IMR-90 (cell line): ENCODE data around the gene PYCR2. TPM values are rescaled to one million over a fixed set of nuclear protein-coding genes. Genes with fewer than 3 reads are reported as not detected.

Source experiments
- ATAC-seq: fragments of 200-7000 bp; cut with Tn5 transposase; 2 replicates; pipeline ENCODE4 v1.9.1; 2020; ENCODE audit warnings: low read depth, mild to moderate bottlenecking, moderate library complexity
- BruUV-seq: library from RNA; stranded (reverse); fragments of 400-500 nt; replicated peaks from 2 replicates; lab custom pipeline; 2021; lab: Mats Ljungman, UMichigan
- CTCF ChIA-PET: fragments of 300-600 bp; formaldehyde crosslinking; extraction: SDS; loops from one replicate; lab custom pipeline; 2021; ENCODE audit warnings: antibody characterized with exemption; lab: Yijun Ruan, JAX
- POLR2A ChIA-PET: fragments of 300-600 bp; sonication (Branson Sonifier 250); formaldehyde crosslinking; loops from one replicate; lab custom pipeline; 2022; ENCODE audit warnings: antibody characterized with exemption; ENCODE audit not compliant: unreplicated experiment; lab: Charles Lee
- DNase-seq: peaks from one replicate; pipeline ENCODE4 v3.0.0; 2013
- H2AFZ ChIP-seq: replicated peaks from 2 replicates; pipeline ENCODE3; 2013; ENCODE audit warnings: low read length, mild to moderate bottlenecking; ENCODE audit not compliant: poor library complexity
- H2AK5ac ChIP-seq: 2 replicates; pipeline ENCODE4 v1.6.1; 2013; ENCODE audit warnings: low read depth, low read length, inconsistent platforms
- H2AK9ac ChIP-seq: replicated peaks from 2 replicates; pipeline ENCODE3; 2013; ENCODE audit warnings: mild to moderate bottlenecking, low read depth, low read length, moderate library complexity; ENCODE audit not compliant: poor library complexity
- H2BK120ac ChIP-seq: 2 replicates; pipeline ENCODE4 v1.6.1; 2013; ENCODE audit warnings: low read depth, low read length, inconsistent platforms
- H2BK15ac ChIP-seq: 3 replicates; pipeline ENCODE4 v1.6.1; 2013; ENCODE audit warnings: low read depth, low read length, inconsistent platforms
- H2BK20ac ChIP-seq: 2 replicates; pipeline ENCODE4 v1.6.1; 2013; ENCODE audit warnings: low read depth, mild to moderate bottlenecking, inconsistent platforms, low read length, moderate library complexity
- H2BK5ac ChIP-seq: 2 replicates; pipeline ENCODE4 v1.6.1; 2013; ENCODE audit warnings: mild to moderate bottlenecking, low read depth, low read length, inconsistent platforms; ENCODE audit not compliant: poor library complexity, severe bottlenecking
- H3K14ac ChIP-seq: replicated peaks from 2 replicates; pipeline ENCODE4 v1.6.1; 2013; ENCODE audit warnings: low read depth, low read length, inconsistent platforms
- H3K18ac ChIP-seq: 2 replicates; pipeline ENCODE4 v1.6.1; 2013; ENCODE audit warnings: low read depth, low read length, control low read depth
- H3K23ac ChIP-seq: 2 replicates; pipeline ENCODE4 v1.6.1; 2013; ENCODE audit warnings: low read depth, low read length, inconsistent platforms
- H3K27ac ChIP-seq: 2 replicates; pipeline ENCODE4 v1.5.1; 2013; ENCODE audit warnings: mild to moderate bottlenecking, control low read depth, low read length; ENCODE audit not compliant: insufficient read depth
- H3K27me3 ChIP-seq: 2 replicates; pipeline ENCODE4 v1.6.1; 2013; ENCODE audit warnings: low read length; ENCODE audit not compliant: control insufficient read depth, insufficient read depth
- H3K36me3 ChIP-seq: 2 replicates; pipeline ENCODE4 v1.6.1; 2013; ENCODE audit warnings: low read length, mixed read lengths; ENCODE audit not compliant: control insufficient read depth, insufficient read depth
- H3K4ac ChIP-seq: 2 replicates; pipeline ENCODE4 v1.6.1; 2013; ENCODE audit warnings: low read depth, low read length, inconsistent platforms
- H3K4me1 ChIP-seq: 2 replicates; pipeline ENCODE4 v1.6.1; 2013; ENCODE audit warnings: low read length, mixed read lengths; ENCODE audit not compliant: control insufficient read depth, insufficient read depth
- H3K4me2 ChIP-seq: 2 replicates; pipeline ENCODE4 v1.6.1; 2013; ENCODE audit warnings: low read depth, mild to moderate bottlenecking, control low read depth, low read length, moderate library complexity
- H3K4me3 ChIP-seq: 2 replicates; pipeline ENCODE4 v1.5.1; 2013; ENCODE audit warnings: low read depth, mild to moderate bottlenecking, control low read depth, low read length, moderate library complexity; ENCODE audit not compliant: insufficient read depth
- H3K56ac ChIP-seq: 2 replicates; pipeline ENCODE4 v1.6.1; 2013; ENCODE audit warnings: low read length, inconsistent platforms; ENCODE audit not compliant: insufficient read depth; ENCODE audit errors: extremely low read depth
- H3K79me1 ChIP-seq, 2 experiments: 2 replicates each; pipeline ENCODE4 v1.6.1; 2013; ENCODE audit warnings: low read length in 2 of 2, inconsistent platforms in 1 of 2, low read depth in 1 of 2
- H3K9ac ChIP-seq: 2 replicates; pipeline ENCODE4 v1.6.1; 2013; ENCODE audit warnings: low read depth, low read length, control low read depth
- H3K9me1 ChIP-seq: 2 replicates; pipeline ENCODE4 v1.6.1; 2013; ENCODE audit warnings: low read length, inconsistent platforms; ENCODE audit not compliant: insufficient read depth
- H3K9me3 ChIP-seq: 2 replicates; pipeline ENCODE4 v1.6.1; 2013; ENCODE audit warnings: low read length; ENCODE audit not compliant: control insufficient read depth, insufficient read depth
- H4K20me1 ChIP-seq: 2 replicates; pipeline ENCODE4 v1.6.1; 2013; ENCODE audit warnings: low read length, inconsistent platforms; ENCODE audit not compliant: insufficient read depth
- H4K5ac ChIP-seq: 2 replicates; pipeline ENCODE4 v1.6.1; 2013; ENCODE audit warnings: mild to moderate bottlenecking, low read depth, low read length, control low read depth
- H4K8ac ChIP-seq, 2 experiments: 2 replicates each; pipeline ENCODE4 v1.6.1; 2013; ENCODE audit warnings: low read depth in 2 of 2, low read length in 2 of 2, control low read depth in 1 of 2, inconsistent platforms in 1 of 2
- H4K91ac ChIP-seq: 2 replicates; pipeline ENCODE4 v1.6.1; 2013; ENCODE audit warnings: low read depth, low read length, inconsistent platforms; ENCODE audit not compliant: insufficient read depth
- BHLHE40 ChIP-seq: fragments of 150-350 bp; IDR thresholded peaks from 2 replicates; pipeline ENCODE4 v1.6.1; 2016; ENCODE audit warnings: mild to moderate bottlenecking, low read depth, low read length
- CEBPB ChIP-seq: IDR thresholded peaks from 2 replicates; pipeline ENCODE4 v1.6.1; 2012; ENCODE audit warnings: low read depth, low read length, improper control_type of control experiment
- CHD1 ChIP-seq: IDR thresholded peaks from 2 replicates; pipeline ENCODE4 v1.6.1; 2012; ENCODE audit warnings: low read depth, low read length, improper control_type of control experiment
- FOS ChIP-seq: fragments of 150-350 bp; IDR thresholded peaks from 2 replicates; pipeline ENCODE4 v1.6.1; 2016; ENCODE audit warnings: low read depth, low read length
- MAFK ChIP-seq: IDR thresholded peaks from 2 replicates; pipeline ENCODE4 v1.6.1; 2012; ENCODE audit warnings: low read depth, low read length, improper control_type of control experiment
- MAZ ChIP-seq: IDR thresholded peaks from 2 replicates; pipeline ENCODE4 v1.6.1; 2012; ENCODE audit warnings: low read depth, mild to moderate bottlenecking, low read length, improper control_type of control experiment, moderate library complexity, borderline replicate concordance
- MXI1 ChIP-seq: IDR thresholded peaks from 2 replicates; pipeline ENCODE4 v1.6.1; 2012; ENCODE audit warnings: low read depth, mild to moderate bottlenecking, low read length, moderate library complexity, borderline replicate concordance
- NFE2L2 ChIP-seq: fragments of 150-350 bp; IDR thresholded peaks from 2 replicates; pipeline ENCODE4 v1.6.1; 2016; ENCODE audit warnings: low read depth, mild to moderate bottlenecking, low read length
- POLR2A ChIP-seq: IDR thresholded peaks from 2 replicates; pipeline ENCODE4 v1.6.1; 2012; ENCODE audit warnings: mild to moderate bottlenecking, low read depth, low read length
- RCOR1 ChIP-seq: IDR thresholded peaks from 2 replicates; pipeline ENCODE4 v1.6.1; 2012; ENCODE audit warnings: mild to moderate bottlenecking, low read length, improper control_type of control experiment; ENCODE audit not compliant: insufficient replicate concordance
- RFX5 ChIP-seq: IDR thresholded peaks from 2 replicates; pipeline ENCODE4 v1.8.0; 2012; ENCODE audit warnings: low read depth, mild to moderate bottlenecking, low read length, moderate library complexity
- SMC3 ChIP-seq: fragments of 150-350 bp; IDR thresholded peaks from 2 replicates; pipeline ENCODE4 v1.6.1; 2016; ENCODE audit warnings: low read depth, mild to moderate bottlenecking, antibody characterized with exemption, low read length, moderate library complexity
- WGBS, 2 experiments: methylation state at CpG; one replicate each; pipeline versions ENCODE4 v1.1.5 to v1.1.7; 2013; ENCODE audit warnings: missing lambda C conversion rate in 2 of 2; ENCODE audit not compliant: insufficient read length in 1 of 2; ENCODE audit errors: extremely low coverage in 2 of 2; 5-methylcytosine and 5-hydroxymethylcytosine counted together
- dilution Hi-C: fragments of 300-500 bp; cut with HindIII; formaldehyde crosslinking; loops from one replicate; pipeline ENCODE4 v1.14.3; 2018; ENCODE audit warnings: low sequenced_read_pairs; ENCODE audit not compliant: unreplicated experiment
- in situ Hi-C: fragments of 300-500 bp; cut with MboI; formaldehyde crosslinking; loops from 3 replicates; pipeline ENCODE4 v1.14.3; 2019; ENCODE audit warnings: low sequenced_read_pairs, inconsistent platforms, mixed read lengths
- intact Hi-C: fragments of 100-400 bp; cut with micrococcal nuclease; formaldehyde crosslinking; loops from 2 replicates; pipeline ENCODE4 v1.10.0; 2022
- polyA plus RNA-seq, 3 experiments: library from polyadenylated mRNA; depleted of rRNA; stranded (reverse); fragments of >200 nt; gene quantifications; 2 replicates each; pipeline ENCODE4 v1.2.3, GENCODE V29; 2012; ENCODE audit warnings: low replicate concordance in 1 of 3
- total RNA-seq: library from RNA; depleted of rRNA; stranded (reverse); fragments of >200 nt; gene quantifications from 2 replicates; pipeline ENCODE4 v1.2.3, GENCODE V29; 2012
- TF ChIP-seq, protein P1 (sequence below): fragments of 150-350 bp; IDR thresholded peaks from 2 replicates; pipeline ENCODE4 v1.6.1; 2017; ENCODE audit warnings: mild to moderate bottlenecking, antibody characterized with exemption, low read length, low read depth
- TF ChIP-seq, protein P2 (sequence below): fragments of 150-350 bp; IDR thresholded peaks from 2 replicates; pipeline ENCODE4 v1.6.1; 2016; ENCODE audit warnings: low read depth, mild to moderate bottlenecking, low read length, moderate library complexity, borderline replicate concordance

The PYCR2 gene
- total and polyA plus RNA-seq, 2 of the 4 experiments (the other 2 are of a cell fraction), result 34.4 to 68.1 TPM

DNA sequence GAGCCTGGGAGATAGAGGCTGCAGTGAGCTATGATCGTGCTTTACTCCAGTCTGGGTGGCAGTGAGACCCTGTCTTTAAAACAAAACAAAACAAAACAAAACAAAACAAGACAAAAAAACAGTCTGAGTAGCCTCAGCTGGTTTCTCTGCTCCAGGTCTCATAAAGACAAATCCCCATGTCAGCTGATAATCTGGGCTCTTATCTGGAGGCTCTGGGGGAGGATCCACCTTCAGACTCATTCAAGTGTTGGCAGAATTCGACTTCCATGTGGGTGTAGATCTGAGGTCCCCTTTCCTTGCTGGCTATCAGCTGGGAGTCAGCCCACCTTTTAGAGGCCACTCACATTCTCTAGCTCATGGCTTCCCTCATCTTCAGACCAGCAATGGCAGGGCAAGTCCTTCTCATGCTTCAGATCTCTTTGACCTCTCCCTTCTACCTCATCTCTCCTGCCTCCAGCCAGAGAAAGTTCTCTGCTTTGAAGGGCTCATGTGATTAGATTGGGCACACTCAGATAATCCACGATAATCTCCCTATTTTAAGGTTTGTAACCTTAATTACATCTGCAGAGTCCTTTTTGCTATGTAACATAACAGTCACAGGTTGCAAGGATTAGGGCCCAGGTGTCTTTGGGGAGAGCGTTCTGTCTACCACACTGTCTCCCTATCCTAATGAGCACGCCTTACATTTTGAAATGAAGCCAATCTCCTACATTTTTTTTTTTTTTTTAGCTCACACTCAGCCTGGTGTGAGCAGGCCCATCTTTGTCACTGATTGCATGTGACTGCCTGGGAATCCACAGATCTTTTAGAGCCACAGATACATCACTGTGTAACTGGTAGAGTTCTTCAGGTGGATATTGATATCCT is 7.5 kb upstream of the PYCR2 start:
- H2AFZ ChIP-seq, result peak overlapping the region; percentile 70
- no peak overlapping the region for H3K18ac ChIP-seq
- no peak overlapping the region for H4K5ac ChIP-seq
- no TSS peak for BruUV-seq
- no peak overlapping the region for H4K91ac ChIP-seq
- dilution Hi-C loops (no loop called here), intact Hi-C loops (no loop called here), in situ Hi-C loops (no loop called here)
- no peaks in the 10 kb centered on the region for H3K9me3 ChIP-seq
- no peak overlapping the region for H3K4me3 ChIP-seq
- no peaks in the 10 kb centered on the region for H3K27me3 ChIP-seq
- H2AK9ac ChIP-seq, result no peak overlapping the region
- H2BK20ac ChIP-seq, result no peak overlapping the region
- no peak overlapping the region for H2BK15ac ChIP-seq
- WGBS, 2 experiments, result no CpG with 5 or more reads among the region's 5 CpGs
- H2BK5ac ChIP-seq, result no peak overlapping the region
- H3K23ac ChIP-seq, result no peak overlapping the region
- DNase-seq (no peak), ATAC-seq (no peak)
- ChIA-PET POLR2A (interaction anchor here (0.7 kb wide), 1 partner anchor 454 kb away, joined by 3 read pairs; no protein-coding TSS in a partner anchor), CTCF (interaction anchor here (0.6 to 0.7 kb wide), 3 partner anchors 11 to 522 kb away, joined by 3 read pairs; no protein-coding TSS in a partner anchor)
- no peaks in the 10 kb centered on the region; the same call in 1 of the 2 replicates for H3K9me1 ChIP-seq
- H2BK120ac ChIP-seq, result no peak overlapping the region
- no peak overlapping the region for H3K4ac ChIP-seq
- no peak overlapping the region for H3K56ac ChIP-seq
- no peak overlapping the region for H3K9ac ChIP-seq
- no peak overlapping the region for H4K8ac ChIP-seq
- no peak overlapping the region for H2AK5ac ChIP-seq
- no peak overlapping the region for H3K14ac ChIP-seq
- H3K79me1 ChIP-seq, result no peaks in the 10 kb centered on the region
- no peaks in the 10 kb centered on the region for H3K4me1 ChIP-seq
- no peak overlapping the region for H3K27ac ChIP-seq
- H3K36me3 ChIP-seq, result no peaks in the 10 kb centered on the region
- H3K4me2 ChIP-seq, result no peak overlapping the region
- H4K20me1 ChIP-seq, result no peaks in the 10 kb centered on the region
- TF ChIP-seq RCOR1 (no peak), BHLHE40 (no peak), MAZ (no peak), MXI1 (no peak), POLR2A (no peak), CEBPB (no peak), MAFK (no peak), SMC3 (no peak), CHD1 (no peak), RFX5 (no peak), NFE2L2 (no peak), FOS (no peak)
- TF ChIP-seq, protein P1, sequence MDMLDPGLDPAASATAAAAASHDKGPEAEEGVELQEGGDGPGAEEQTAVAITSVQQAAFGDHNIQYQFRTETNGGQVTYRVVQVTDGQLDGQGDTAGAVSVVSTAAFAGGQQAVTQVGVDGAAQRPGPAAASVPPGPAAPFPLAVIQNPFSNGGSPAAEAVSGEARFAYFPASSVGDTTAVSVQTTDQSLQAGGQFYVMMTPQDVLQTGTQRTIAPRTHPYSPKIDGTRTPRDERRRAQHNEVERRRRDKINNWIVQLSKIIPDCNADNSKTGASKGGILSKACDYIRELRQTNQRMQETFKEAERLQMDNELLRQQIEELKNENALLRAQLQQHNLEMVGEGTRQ, result no peak
- TF ChIP-seq, protein P2, sequence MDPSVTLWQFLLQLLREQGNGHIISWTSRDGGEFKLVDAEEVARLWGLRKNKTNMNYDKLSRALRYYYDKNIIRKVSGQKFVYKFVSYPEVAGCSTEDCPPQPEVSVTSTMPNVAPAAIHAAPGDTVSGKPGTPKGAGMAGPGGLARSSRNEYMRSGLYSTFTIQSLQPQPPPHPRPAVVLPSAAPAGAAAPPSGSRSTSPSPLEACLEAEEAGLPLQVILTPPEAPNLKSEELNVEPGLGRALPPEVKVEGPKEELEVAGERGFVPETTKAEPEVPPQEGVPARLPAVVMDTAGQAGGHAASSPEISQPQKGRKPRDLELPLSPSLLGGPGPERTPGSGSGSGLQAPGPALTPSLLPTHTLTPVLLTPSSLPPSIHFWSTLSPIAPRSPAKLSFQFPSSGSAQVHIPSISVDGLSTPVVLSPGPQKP, result no peak
